ENCODE results near the gene SLC24A3. TPM values are rescaled to one million over a fixed set of nuclear protein-coding genes. Genes with fewer than 3 reads are reported as not detected.

SLC24A3 gene
- total RNA-seq, 1 donor from 2014 or later: 0.96 TPM

DNA sequence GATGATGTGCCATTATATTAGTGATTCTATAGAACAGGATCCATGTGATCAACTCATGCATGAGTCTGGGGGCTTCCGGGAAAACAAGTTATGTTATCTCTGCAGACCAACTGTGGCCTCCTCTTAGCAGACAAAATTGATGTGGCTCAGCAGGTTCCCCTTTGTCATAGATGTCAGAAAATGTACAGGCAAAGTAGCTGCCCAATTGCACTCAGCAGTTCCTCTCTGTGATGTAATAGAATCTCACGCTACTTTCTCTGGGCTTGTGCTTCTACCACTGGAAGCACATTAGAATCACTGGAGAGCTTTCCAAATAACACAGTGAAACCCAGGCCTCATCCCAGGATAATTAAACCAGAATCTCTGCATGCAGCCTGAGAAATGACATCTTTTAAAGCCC lies 253.1 kb downstream of the SLC24A3 start:
- DNase-seq (ENCODE audit: low spot score, unreplicated experiment): no peak
- Mint-ChIP-seq H3K36me3 (ENCODE audit: insufficient read depth) (no peaks in the 10 kb centered on the region), H3K4me1 (ENCODE audit: low read depth) (no peaks in the 10 kb centered on the region), H3K27ac (no peak overlapping the region), H3K4me3 (ENCODE audit: low read depth) (no peak overlapping the region), H3K27me3 (peaks cover 14% of the 10 kb centered on the region), H3K9me3 (ENCODE audit: low read depth) (no peaks in the 10 kb centered on the region)
- TF ChIP-seq, protein P1, sequence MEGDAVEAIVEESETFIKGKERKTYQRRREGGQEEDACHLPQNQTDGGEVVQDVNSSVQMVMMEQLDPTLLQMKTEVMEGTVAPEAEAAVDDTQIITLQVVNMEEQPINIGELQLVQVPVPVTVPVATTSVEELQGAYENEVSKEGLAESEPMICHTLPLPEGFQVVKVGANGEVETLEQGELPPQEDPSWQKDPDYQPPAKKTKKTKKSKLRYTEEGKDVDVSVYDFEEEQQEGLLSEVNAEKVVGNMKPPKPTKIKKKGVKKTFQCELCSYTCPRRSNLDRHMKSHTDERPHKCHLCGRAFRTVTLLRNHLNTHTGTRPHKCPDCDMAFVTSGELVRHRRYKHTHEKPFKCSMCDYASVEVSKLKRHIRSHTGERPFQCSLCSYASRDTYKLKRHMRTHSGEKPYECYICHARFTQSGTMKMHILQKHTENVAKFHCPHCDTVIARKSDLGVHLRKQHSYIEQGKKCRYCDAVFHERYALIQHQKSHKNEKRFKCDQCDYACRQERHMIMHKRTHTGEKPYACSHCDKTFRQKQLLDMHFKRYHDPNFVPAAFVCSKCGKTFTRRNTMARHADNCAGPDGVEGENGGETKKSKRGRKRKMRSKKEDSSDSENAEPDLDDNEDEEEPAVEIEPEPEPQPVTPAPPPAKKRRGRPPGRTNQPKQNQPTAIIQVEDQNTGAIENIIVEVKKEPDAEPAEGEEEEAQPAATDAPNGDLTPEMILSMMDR (IDR thresholded peaks at IDR 0.05; ENCODE audit: unreplicated experiment): no peak

DNA sequence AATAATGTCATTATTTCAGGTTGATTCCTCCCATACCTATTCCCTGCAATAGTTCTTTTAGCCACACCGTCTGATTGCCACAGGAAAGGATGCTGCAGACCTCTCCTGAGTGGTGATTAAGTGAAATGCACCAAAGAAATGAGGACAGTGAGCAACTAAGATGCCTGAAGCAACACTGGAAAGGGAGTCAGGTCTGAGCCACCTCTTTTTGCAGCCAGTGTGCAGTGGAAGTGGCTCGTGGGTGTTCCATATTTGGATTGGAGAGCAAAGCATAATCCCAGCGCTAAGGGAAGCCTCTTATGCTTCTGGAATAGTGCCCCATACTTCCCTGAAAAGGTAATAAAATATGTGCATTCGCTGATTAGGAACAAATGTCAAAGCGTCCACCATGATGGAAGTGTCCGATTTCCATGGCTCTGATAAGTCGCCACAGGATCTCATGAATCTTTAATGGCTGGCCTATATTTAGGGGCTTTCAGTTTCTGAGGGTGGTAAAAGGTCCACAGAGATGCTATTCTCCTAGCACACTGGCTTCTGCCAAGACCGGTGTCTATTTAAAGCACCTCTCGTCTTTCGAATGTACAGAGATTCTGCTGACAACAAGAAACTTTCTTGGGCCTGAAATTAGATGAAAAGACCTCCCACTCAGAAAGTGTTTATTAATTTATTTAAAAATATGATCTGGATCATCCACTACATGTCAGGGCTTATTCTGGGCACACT lies 253.9 kb downstream of the SLC24A3 start:
- no peaks in the 10 kb centered on the region for H3K4me1 Mint-ChIP-seq (ENCODE audit: low read depth)
- TF ChIP-seq, protein P1 (IDR thresholded peaks at IDR 0.05; ENCODE audit: unreplicated experiment): no peak
- no peak overlapping the region for H3K4me3 Mint-ChIP-seq (ENCODE audit: low read depth)

DNA sequence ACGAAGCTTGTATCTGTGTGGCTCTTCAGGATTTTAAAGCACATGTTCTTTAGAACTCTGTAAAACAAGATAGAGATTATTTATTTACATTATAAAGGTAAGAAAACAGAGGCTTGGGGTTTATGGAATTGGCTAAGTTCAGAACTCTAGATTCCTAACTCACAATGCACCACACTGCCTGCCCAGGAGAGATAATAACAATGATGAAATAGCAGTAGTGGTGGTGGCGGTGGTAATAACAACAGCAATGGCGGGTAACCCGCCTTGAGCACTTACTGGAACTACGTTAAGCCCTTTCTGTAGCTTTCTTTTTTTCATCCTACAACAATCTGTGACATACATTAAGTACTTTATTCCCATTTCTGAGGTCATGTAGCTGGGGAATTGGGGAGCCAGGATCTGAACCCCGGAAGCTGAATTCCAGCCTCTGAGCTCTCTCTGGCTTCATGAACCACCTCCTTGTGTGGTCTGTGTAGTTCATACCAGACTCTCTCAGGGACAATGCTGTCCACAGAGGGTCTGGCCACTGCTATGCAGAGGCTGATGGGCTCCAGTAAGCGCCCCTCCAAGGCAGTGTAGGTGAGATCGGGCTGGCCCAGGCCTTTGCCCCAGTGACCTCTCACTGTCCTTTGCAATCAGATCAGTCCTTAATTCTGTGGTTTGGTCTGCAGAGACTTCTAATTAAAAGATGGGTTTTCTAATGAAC lies 260.9 kb downstream of the SLC24A3 start:
- DNase-seq (ENCODE audit: low spot score, unreplicated experiment): no peak
- Mint-ChIP-seq H3K4me1 (ENCODE audit: low read depth) (no peaks in the 10 kb centered on the region), H3K27me3 (peaks cover 18% of the 10 kb centered on the region), H3K27ac (no peak overlapping the region), H3K9me3 (ENCODE audit: low read depth) (no peaks in the 10 kb centered on the region), H3K36me3 (ENCODE audit: insufficient read depth) (no peaks in the 10 kb centered on the region), H3K4me3 (ENCODE audit: low read depth) (no peak overlapping the region)
- TF ChIP-seq, protein P1 (IDR thresholded peaks at IDR 0.05; ENCODE audit: unreplicated experiment): no peak

More for the DNA sequence above, 253.9 kb downstream of the SLC24A3 start:
- Mint-ChIP-seq H3K36me3 (ENCODE audit: insufficient read depth) (no peaks in the 10 kb centered on the region), H3K9me3 (ENCODE audit: low read depth) (no peaks in the 10 kb centered on the region), H3K27me3 (peaks cover 22% of the 10 kb centered on the region), H3K27ac (no peak overlapping the region)
- DNase-seq (ENCODE audit: low spot score, unreplicated experiment): no peak

DNA sequence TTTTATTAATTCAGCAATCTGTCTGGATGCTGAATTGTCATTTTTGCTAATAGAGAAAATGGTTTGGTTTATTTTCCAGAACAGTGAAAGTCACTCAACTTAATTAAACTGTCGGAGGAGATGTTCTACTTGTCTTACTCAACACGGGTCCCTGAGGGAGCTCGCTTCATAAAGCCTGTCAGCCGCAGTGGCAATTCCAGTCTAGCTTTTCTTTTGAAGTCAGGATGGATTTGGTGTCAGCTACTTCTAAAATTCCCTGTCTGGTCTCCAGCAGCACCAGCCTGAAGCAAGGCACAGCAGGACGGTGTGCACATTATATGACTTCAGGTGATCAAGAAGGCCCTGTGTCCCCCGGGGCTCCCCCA lies 261.5 kb downstream of the SLC24A3 start:
- H3K36me3 Mint-ChIP-seq (ENCODE audit: insufficient read depth): no peaks in the 10 kb centered on the region
- no peaks in the 10 kb centered on the region for H3K9me3 Mint-ChIP-seq (ENCODE audit: low read depth)
- H3K4me3 Mint-ChIP-seq (ENCODE audit: low read depth): no peak overlapping the region
- TF ChIP-seq, protein P1 (IDR thresholded peaks at IDR 0.05; ENCODE audit: unreplicated experiment): no peak
- no peak for DNase-seq (ENCODE audit: low spot score, unreplicated experiment)
- peaks cover 14% of the 10 kb centered on the region for H3K27me3 Mint-ChIP-seq
- H3K27ac Mint-ChIP-seq: no peak overlapping the region
- no peaks in the 10 kb centered on the region for H3K4me1 Mint-ChIP-seq (ENCODE audit: low read depth)

DNA sequence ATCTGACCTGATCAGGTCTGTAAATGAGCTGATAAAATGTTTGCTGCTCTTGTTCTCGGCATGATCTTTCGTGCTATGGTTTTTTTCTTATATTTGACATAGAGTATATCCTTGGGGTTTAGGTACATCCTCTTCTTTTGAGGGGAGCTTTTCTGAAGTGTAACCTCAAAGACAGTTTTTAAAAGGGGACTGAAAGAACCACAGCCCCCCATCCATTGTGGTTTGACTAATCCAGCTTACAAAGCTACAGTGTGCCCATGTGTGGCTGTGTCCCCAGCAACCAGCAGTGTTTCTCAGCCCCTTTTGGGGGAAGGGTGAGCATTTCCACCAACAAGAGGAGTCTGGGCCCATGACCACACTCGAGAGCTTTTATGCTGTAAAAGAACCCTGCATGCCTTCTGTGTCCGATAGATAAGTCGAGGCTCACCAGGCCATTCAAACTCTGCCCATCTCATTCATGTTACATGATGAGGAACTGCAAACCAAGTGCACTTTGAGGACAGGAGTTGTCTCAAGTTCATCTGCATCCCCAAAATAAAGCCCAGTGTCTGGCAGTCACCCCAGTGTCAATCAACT lies 266.0 kb downstream of the SLC24A3 start:
- no peaks in the 10 kb centered on the region for H3K9me3 Mint-ChIP-seq (ENCODE audit: low read depth)
- no peak overlapping the region for H3K4me3 Mint-ChIP-seq (ENCODE audit: low read depth)
- DNase-seq (ENCODE audit: low spot score, unreplicated experiment): no peak
- no peaks in the 10 kb centered on the region for H3K36me3 Mint-ChIP-seq (ENCODE audit: insufficient read depth)
- TF ChIP-seq, protein P1 (IDR thresholded peaks at IDR 0.05; ENCODE audit: unreplicated experiment): no peak
- peaks cover 6% of the 10 kb centered on the region for H3K27me3 Mint-ChIP-seq
- H3K27ac Mint-ChIP-seq: no peak overlapping the region
- H3K4me1 Mint-ChIP-seq (ENCODE audit: low read depth): peaks cover 1% of the 10 kb centered on the region
